Globus pallidus (tissue), 1 donor: ENCODE results near the gene PACSIN2.
"Not testable (repeated sequence)": the region's sequence is repeated elsewhere in the genome, so short reads cannot be mapped to it uniquely, and the experiment has no call there.

Experiments
- DNase-seq: peaks from one replicate; pipeline ENCODE4 v3.0.0-alpha.2; 2015; ENCODE audit warnings: low spot score

PACSIN2 gene

DNA sequence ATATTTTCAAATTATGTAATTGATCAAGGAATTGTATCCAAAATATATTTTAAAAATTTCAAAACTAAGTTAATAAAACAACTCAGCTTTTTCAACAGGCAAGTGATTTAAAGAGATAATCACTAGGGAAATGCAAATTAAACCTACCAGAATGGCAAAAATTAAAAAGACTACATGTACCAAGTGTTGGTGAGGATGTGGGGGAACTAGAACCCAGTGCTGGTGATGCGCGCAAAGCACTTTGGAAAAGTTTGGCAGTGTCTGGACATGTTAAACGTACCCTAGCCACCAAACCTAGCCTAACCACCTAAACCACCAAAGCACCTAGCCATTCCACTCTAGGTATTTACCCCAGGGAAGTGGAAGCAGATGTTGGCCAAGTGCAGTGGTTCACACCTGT is 22.9 kb downstream of the PACSIN2 start:
- DNase-seq = no peak

- no peak for DNase-seq
Measured at GRCh38 chr22:42991010-42991651, 23.8 kb downstream of the PACSIN2 start.

DNA sequence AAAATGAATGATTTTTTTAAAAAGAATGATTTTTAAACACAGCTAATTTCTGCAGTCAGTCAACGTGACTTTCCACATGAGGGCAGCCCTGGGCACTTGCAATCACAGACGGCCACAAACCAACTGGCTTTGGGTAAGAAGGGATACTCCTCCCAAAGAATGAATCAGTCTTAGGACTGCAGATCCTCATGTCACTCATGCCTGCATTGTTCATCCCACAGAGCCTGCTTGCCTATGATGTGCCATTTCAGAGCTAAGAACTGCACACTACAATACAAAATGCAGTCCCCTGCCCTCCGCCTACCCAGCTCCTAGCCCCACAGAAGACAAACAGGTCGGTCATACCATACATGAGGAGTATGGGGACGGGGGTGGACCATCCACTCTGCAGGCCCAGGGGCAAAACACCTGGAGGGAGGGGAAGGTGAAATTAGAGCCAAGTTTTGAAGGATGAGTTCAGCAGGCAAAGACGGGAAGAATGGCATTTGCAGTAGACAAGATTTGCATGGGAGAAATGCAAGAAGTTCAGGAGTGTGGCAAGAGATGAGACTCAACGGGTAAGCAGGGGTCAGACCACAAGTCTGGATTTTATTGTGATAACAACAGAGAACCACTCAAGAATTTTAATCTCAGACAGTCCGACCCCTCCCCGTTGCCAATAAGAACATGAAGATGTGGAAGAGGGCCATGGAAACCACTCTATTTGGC is 24.7 kb downstream of the PACSIN2 start:
- DNase-seq = no peak

DNA sequence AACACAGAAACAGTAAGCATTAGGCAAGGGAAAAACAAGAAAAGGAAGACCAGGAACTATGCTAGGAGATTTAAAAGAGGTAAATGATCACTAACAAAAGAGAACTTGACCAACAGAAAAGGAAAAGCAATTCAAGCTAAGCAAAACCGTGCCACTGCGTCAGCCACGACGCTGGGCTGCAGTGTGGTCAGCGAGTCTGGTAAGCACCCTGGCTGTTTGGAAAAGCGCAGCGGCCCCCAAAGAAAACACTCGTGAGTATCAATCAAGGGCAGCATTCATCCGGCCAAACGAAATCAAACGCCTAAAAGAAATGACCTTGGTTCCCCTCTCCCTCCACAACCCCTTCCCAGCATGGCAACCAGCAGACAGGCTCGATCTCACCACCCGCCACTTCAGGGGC is 28.8 kb downstream of the PACSIN2 start:
- DNase-seq = no peak

DNA sequence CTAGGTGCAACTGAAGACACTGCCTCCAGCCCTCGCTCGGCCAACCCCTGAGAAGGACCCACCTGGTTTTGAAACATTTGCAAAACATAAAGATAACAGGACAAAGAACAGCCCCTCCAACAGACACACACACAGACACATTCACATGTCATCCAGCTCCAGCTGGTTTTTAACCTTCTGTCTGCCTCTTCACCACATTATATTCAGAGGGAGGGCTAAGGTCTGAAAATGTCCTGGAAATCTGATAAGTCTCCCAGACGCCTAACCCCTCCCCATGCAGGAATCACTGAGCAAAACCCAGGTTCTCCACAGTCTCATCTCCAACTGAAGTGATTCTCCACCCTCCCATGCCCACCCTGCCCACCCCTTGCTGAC is 29.4 kb downstream of the PACSIN2 start:
- DNase-seq = no peak

DNA sequence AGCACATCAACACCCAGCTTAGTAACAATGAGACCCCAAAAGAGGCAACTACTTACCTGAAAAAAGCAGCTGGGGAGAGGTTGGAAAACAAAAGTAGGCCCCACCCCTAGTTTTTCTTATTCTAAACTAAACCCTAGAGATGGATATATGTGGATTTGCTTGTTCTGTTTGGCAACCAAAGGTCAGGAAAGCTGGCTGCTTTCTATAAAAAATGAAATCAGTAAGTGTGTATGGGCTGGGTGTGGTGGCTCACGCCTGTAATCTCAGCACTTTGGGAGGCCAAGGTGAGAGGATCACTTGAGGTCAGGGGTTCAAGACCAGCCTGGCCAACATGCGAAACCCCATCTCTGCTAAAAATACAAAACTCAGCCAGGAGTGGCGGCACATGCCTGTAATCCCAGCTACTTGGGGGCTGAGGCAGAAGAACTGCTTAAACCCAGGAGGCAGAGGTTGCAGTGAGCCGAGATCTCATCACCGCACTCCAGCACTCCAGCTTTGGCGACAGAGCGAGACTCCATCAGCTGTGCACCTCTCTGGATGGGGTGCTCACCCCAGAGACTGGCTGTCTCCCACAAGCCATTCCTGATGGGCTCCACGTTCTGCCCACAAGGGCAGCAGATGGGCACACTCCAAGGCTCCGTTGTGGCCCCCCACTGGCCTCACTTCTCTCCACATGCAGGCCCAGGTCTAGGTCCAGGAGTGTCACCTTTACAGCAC is 30.0 kb downstream of the PACSIN2 start:
- no peak for DNase-seq

DNA sequence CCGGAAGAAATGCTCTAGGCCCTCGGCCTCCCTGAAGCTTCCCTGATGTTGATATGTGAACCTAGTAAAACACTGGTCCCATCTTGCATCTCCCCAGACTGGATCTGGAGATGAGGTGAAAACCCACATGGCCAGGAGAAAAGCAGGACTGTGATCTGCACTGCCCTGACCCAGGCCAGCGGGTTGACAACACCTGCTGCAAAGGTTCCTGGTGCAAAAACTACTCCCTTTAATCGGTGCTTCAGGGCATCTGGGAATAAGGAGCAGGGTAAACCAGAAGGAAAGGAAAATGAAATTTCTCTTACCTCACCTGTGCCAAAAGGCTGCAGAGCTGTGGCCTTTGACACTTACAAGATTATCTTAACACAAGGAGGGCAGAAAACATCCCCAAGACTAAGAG is 30.6 kb downstream of the PACSIN2 start:
- DNase-seq = no peak

DNA sequence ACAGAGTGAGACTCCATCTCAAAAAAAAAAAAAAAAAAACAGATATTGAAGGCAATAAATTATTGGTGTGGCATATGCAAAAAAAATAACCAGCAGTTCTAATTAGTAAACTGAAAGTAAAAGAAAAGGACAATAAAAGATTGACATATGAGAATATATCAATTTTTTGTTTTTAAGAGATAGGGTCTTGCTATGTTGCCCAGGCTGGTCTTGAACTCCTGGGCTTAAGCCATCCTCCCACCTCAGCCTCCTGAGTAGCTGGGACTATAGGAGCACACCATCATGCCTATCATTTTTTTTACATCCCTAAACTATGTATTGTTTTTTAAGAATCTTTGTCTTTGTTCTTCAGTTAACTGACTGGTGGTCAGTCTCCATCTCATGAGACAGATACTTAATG is 31.5 kb downstream of the PACSIN2 start:
- DNase-seq = no peak

DNA sequence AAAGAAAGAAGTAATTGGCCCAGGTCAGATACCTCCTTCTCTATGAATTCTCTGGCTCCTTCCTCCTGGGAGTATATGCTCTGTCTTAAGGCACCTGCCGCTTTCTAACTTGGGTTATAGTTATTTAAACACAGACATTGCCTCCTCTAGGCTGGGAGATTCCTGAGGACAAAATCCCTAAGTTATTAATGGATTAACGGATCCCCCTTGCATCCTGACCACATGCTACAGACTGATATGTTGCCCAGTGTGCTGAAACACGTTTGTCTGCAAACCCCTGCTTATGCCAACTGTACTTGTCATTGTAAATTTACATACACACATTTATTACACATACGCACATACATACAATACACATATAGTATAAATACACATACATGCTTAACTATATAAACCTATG is 35.3 kb downstream of the PACSIN2 start:
- DNase-seq = no peak

DNA sequence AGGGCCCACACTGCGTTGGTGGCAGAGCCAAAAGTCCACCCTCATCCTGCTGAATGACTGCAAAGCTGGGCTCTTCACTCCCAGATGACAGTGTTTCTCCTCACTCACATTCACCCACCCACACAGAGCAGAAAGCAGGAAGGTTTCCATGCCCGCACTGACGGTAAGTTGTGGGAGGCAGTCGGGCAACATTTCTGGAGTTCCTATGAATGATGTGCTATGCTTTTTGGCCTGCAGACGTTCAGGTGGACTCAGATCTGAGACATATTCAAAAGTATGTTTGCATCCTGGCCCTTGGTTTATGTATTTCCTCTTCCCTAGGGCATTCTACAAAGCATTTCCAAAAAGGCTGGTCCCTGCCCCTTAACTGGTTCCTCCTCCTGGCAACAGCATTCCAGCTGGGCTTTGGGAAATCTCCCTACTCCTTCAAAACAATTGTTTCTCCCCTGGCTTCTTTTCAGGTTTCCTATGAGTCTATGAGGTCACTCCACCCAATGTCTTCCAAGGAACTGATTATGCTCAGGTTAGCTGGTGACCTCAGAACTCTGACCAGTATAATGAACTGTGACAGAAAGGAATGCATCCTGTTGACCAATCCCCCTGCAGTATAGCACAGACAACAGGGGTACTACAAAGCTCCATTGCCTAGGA is 36.4 kb downstream of the PACSIN2 start:
- no peak for DNase-seq

GRCh38 chr22:42977569-42977968 is 37.4 kb downstream of the PACSIN2 start:
- no peak for DNase-seq

DNA sequence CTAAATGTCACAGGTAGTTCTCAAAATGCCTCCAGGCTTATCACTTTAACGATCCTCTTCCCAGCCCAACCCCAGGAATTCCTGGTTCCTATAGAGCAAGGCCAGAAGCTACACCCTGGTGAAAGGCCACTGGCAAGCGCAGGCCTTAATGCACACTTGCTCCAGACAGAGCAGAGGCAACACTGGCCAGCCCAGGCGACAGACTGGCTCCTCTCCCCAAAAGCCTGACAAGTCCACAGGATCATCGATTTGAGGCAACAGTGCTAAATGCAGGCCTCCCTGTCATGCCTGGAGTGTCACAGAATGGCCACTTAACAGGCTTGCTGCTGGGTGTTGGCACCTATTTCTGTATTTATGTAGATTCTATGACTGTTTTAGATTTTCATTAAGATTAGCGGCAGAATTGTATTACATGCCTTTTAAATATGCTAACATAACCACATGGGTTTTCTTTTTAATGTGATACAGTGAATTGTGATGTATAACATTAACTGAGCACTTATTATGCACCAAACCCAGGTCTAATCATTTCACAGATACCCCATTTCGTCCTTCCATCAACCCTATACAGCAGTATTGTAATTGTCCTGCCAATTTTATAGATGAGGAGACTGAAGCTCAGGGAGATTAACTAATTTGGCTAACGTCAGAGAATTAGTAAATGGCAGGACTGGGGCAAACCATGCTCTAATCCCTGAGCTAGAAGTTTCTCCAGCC is 38.6 kb downstream of the PACSIN2 start:
- DNase-seq = no peak

DNA sequence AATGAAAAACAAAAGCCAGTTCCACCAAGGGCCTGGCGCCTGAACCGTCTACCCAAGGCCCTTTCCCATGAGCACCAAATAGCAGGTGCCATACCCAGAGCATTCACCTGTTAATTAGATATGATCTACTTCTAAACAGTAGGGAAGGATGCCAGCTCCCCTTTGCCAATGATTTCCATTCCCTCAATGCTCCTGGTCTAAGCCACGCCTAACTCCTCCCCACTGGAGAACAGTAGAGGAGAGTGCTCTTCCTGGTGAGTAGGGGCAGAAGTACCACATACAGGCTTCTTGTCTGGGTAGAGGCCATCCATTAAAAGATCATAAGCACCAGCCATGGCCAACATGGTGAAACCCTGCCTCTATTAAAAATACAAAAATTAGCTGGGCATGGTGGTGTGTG is 40.7 kb downstream of the PACSIN2 start:
- no peak for DNase-seq

- no peak for DNase-seq
Measured at GRCh38 chr22:42973536-42973881, 41.4 kb downstream of the PACSIN2 start.

DNA sequence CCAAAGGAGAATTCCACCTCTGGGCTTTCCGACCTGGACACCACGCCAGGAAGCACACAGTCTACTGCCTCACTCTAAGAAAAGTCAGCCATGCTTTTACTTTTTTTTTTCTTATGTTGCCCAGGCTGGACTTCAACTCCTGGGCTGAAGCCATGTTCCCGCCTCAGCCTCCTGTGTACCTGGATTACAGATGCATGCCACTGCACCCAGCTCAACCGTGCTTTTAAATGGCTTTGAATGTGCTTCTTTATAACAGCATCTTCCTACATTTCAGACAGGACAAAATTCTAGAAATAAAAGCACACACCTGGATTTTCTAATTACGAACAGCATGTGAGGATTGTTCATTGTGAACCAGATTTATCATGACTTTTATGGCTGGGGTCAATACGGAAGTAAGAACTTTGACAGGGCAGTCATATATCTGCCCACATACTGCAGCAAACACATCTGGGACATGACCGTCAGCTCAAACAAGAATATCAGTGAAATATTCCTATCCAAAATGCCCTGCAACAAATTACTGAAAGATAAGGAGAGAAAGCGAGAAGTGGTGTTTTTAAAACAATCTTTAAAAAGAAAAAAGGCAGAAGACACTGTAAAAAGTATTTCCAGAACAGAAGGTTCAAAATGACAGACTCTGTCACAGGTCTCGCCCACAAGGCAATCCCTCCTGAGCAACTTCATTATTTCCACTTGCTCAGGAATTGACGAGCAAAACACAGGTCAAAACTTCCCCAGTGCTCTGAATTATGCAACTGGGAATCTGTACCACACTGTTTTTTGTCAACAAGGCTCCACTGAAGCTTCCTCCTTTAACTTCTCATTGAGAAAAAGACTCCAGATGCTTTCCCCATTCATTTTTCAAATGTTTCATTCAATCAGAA is 42.1 kb downstream of the PACSIN2 start:
- DNase-seq = no peak

GRCh38 chr22:42971473-42971860 is 43.5 kb downstream of the PACSIN2 start:
- DNase-seq = not testable (repeated sequence)

DNA sequence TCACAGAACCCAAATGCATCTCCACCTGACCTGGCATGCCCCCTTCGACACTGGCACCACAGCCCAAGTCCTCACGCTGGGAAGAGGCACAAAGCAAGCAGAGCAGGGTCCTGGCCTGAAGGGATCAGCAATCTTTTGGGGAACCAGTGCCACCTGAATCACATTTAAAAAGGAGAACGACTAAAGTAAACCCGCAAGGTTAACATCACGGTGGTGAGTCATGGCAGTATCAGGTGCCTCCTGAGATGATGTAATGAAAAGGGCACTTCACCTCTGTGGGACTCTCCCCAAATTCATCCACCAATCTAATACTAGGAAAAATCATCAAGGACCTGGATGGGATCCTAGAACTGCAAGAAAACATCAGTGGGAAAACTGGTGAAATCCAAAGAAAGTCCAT is 44.9 kb downstream of the PACSIN2 start:
- DNase-seq = no peak

GRCh38 chr22:42969348-42969975 is 45.5 kb downstream of the PACSIN2 start:
- no peak for DNase-seq

DNA sequence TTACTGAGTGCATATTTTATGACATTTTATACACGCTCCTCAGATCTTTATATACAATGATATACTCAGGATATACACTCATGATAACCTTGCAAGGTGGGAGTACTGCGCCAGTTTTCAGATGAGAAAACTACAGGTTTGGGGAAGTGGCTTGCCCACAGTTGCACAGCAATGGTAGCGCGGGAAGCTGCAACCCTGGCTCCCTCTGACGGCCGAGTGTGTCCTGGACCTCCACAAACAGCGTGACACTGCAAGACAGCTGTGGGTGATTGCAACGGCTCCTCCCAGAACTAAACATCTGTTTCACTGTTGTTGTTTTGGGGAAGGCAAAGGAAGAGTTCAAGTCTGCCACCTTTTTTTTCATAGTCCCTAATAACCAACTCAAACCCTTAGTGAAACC is 47.0 kb downstream of the PACSIN2 start:
- peak; percentile 11 for DNase-seq

GRCh38 chr22:42967005-42967404 is 47.9 kb downstream of the PACSIN2 start:
- DNase-seq = no peak

DNA sequence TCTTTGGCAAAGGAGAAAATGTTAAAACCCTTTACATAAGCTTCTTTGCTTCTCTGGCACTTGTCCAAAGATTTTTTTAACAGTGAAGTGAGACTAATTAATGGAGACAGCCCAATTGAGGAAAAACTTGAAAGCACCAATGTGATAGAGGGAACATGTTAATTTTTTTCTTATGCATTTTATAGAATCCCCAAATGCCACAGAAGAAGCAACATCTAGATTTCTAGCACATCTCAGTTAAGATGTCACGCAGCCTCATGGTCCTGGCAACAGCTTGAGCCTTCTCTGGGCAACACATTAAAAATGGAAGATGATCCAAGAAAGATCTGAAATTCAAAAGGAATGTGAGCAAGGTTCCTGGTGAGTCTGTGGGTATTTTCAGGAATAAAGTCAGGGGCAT is 48.5 kb downstream of the PACSIN2 start:
- no peak for DNase-seq
